WI38 (cell line): ENCODE data around the gene PPP1R3G.

Source experiments
- H3K4me3 ChIP-seq: 2 replicates; pipeline ENCODE4 v1.5.1; 2011; ENCODE audit warnings: low read depth, mild to moderate bottlenecking, control low read depth, low read length
- CTCF ChIP-seq: IDR thresholded peaks from 2 replicates; pipeline ENCODE4 v1.5.1; 2012; ENCODE audit warnings: low read depth, mild to moderate bottlenecking, control low read depth, low read length

The PPP1R3G gene

GRCh38 chr6:5124526-5124925, 39.4 kb downstream of the PPP1R3G start:
- no peak overlapping the region for H3K4me3 ChIP-seq
- no peak for TF ChIP-seq CTCF

GRCh38 chr6:5125152-5126006, 40.2 kb downstream of the PPP1R3G start:
- TF ChIP-seq CTCF: no peak
- no peak overlapping the region for H3K4me3 ChIP-seq

GRCh38 chr6:5126214-5126613, 41.1 kb downstream of the PPP1R3G start:
- TF ChIP-seq CTCF: no peak

GRCh38 chr6:5127106-5127687, 42.1 kb downstream of the PPP1R3G start:
- no peak overlapping the region for H3K4me3 ChIP-seq
- no peak for TF ChIP-seq CTCF

More at GRCh38 chr6:5126214-5126613, 41.1 kb downstream of the PPP1R3G start:
- no peak overlapping the region for H3K4me3 ChIP-seq

- no peak for TF ChIP-seq CTCF
- H3K4me3 ChIP-seq: no peak overlapping the region
Observed at GRCh38 chr6:5128351-5128750, 43.2 kb downstream of the PPP1R3G start.

- H3K4me3 ChIP-seq: no peak overlapping the region
- TF ChIP-seq CTCF: no peak
Observed at GRCh38 chr6:5130135-5130866, 45.2 kb downstream of the PPP1R3G start.
